ENCODE data around the gene ARHGEF19.

Gene ARHGEF19

DNA sequence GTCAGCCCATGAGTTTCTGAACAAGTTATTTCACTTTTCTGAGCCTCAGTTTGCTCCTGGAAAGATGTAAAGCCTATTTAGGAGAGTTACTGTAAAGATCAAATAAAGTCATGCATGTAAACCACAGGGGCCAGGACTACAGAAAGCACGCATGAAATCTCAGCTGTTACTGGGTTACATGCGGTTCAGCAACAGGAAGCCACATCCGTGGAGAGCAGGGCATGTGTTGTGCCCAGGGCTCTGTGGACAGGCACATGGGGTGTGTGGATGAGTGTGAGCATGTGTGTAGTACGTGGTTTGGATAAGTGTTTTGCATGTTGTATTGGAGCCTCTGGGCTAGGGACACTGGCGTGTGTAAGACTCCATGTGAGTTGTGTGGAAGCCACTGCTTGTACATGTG, 54.4 kb downstream of the ARHGEF19 start:
- WGBS (ENCODE audit: extremely low coverage, insufficient coverage, insufficient read length) = no CpG with 5 or more reads among the region's 5 CpGs
- no peak for DNase-seq
- peak overlapping the region; percentile 22 for H2AK5ac ChIP-seq (ENCODE audit: low read length)

DNA sequence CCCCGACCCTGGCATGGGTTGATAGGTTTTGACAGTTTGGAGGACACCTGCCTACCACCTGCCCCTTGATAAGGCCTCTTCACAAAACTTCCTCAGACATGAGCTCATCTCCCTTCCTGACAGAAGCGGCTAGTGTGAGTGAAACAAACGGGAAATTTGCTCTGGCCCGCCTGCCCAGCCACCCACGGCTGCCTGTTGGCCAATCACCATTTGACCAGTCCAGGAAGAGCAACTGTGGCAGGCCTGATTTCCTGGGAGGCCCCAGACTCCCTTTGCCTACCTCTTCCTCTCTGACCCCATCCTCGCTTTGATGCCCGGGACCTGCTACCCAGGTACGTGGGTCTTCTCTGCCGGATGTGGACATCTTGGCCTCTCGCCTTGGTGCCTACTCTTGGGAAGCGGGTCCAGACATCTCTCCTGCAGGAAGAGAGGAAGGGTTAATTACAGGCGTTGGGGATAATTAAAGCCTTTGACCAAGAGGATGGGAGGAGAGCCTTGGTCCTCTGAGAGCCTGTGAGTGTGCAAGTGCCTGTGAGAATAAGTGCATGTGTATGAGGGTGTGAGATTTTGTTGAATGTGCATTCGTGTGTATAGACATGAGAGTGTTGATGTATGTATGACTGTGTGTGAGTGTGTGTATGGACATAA, 55.5 kb downstream of the ARHGEF19 start:
- H3K36me3 ChIP-seq (ENCODE audit: control insufficient read depth in 1 of 2, insufficient read depth in 2 of 2, low read length in 2 of 2) = no peaks in the 10 kb centered on the region
- peaks cover 23% of the 10 kb centered on the region for H3K79me2 ChIP-seq (ENCODE audit: control insufficient read depth, insufficient read depth, low read length, poor library complexity)
- no peak overlapping the region for H3K18ac ChIP-seq (ENCODE audit: low read length)
- no peak overlapping the region for H2BK120ac ChIP-seq (ENCODE audit: insufficient read depth, low read length, poor library complexity)
- H4K8ac ChIP-seq (ENCODE audit: low read depth, low read length) = no peak overlapping the region
- no peak overlapping the region for H3K23ac ChIP-seq (ENCODE audit: low read length)
- H4K91ac ChIP-seq (ENCODE audit: low read depth, low read length) = no peak overlapping the region
- H3K9ac ChIP-seq (ENCODE audit: low read length) = no peak overlapping the region
- peak overlapping the region; percentile 8 for H2AK5ac ChIP-seq (ENCODE audit: low read length)
- no peak overlapping the region for H2AFZ ChIP-seq (ENCODE audit: insufficient read depth, low read length, poor library complexity)
- H3K27ac ChIP-seq (ENCODE audit: low read depth, low read length) = no peak overlapping the region
- H3K79me1 ChIP-seq (ENCODE audit: low read length) = peaks cover 38% of the 10 kb centered on the region
- H3K4me2 ChIP-seq (ENCODE audit: low read length) = no peak overlapping the region
- H3K4me3 ChIP-seq (ENCODE audit: low read depth, low read length) = no peak overlapping the region
- no peak overlapping the region for H3K4ac ChIP-seq (ENCODE audit: low read depth, low read length)
- no peak overlapping the region for H2BK5ac ChIP-seq (ENCODE audit: low read depth, low read length, poor library complexity)
- H4K12ac ChIP-seq (ENCODE audit: low read depth, low read length) = no peak overlapping the region
- 100% methylated on average over 1 of the region's 13 CpGs for WGBS (ENCODE audit: extremely low coverage, insufficient coverage, insufficient read length)
- no peak for DNase-seq
- no peak overlapping the region for H2BK12ac ChIP-seq (ENCODE audit: low read length)
- no peaks in the 10 kb centered on the region for H3K9me3 ChIP-seq (ENCODE audit: insufficient read depth, low read depth, low read length)
- H3K14ac ChIP-seq (ENCODE audit: low read length) = no peak overlapping the region
- peaks cover 26 to 29% of the 10 kb centered on the region in 2 experiments for H3K4me1 ChIP-seq (ENCODE audit: control insufficient read depth in 1 of 2, insufficient read depth in 2 of 2, low read length in 2 of 2)
- H3K27me3 ChIP-seq (ENCODE audit: insufficient read depth, low read length) = no peaks in the 10 kb centered on the region

More for the DNA sequence above, 54.4 kb downstream of the ARHGEF19 start:
- no peak overlapping the region for H4K91ac ChIP-seq (ENCODE audit: low read depth, low read length)
- H3K27me3 ChIP-seq (ENCODE audit: insufficient read depth, low read length) = no peaks in the 10 kb centered on the region
- no peak overlapping the region for H4K12ac ChIP-seq (ENCODE audit: low read depth, low read length)
- peaks cover 16% of the 10 kb centered on the region for H3K79me2 ChIP-seq (ENCODE audit: control insufficient read depth, insufficient read depth, low read length, poor library complexity)
- H3K4me3 ChIP-seq (ENCODE audit: low read depth, low read length) = no peak overlapping the region
- H3K4me1 ChIP-seq (ENCODE audit: control insufficient read depth in 1 of 2, insufficient read depth in 2 of 2, low read length in 2 of 2) = peaks cover 22 to 26% of the 10 kb centered on the region in 2 experiments
- H3K18ac ChIP-seq (ENCODE audit: low read length) = no peak overlapping the region
- H3K27ac ChIP-seq (ENCODE audit: low read depth, low read length) = no peak overlapping the region
- no peaks in the 10 kb centered on the region for H3K36me3 ChIP-seq (ENCODE audit: control insufficient read depth in 1 of 2, insufficient read depth in 2 of 2, low read length in 2 of 2)
- no peaks in the 10 kb centered on the region for H3K9me3 ChIP-seq (ENCODE audit: insufficient read depth, low read depth, low read length)
- H3K4ac ChIP-seq (ENCODE audit: low read depth, low read length) = no peak overlapping the region
- peaks cover 30% of the 10 kb centered on the region for H3K79me1 ChIP-seq (ENCODE audit: low read length)
- H3K23ac ChIP-seq (ENCODE audit: low read length) = no peak overlapping the region
- H3K14ac ChIP-seq (ENCODE audit: low read length) = no peak overlapping the region
- no peak overlapping the region for H2BK120ac ChIP-seq (ENCODE audit: insufficient read depth, low read length, poor library complexity)
- no peak overlapping the region for H4K8ac ChIP-seq (ENCODE audit: low read depth, low read length)
- no peak overlapping the region for H3K9ac ChIP-seq (ENCODE audit: low read length)
- H3K4me2 ChIP-seq (ENCODE audit: low read length) = no peak overlapping the region
- no peak overlapping the region for H2AFZ ChIP-seq (ENCODE audit: insufficient read depth, low read length, poor library complexity)
- H2BK12ac ChIP-seq (ENCODE audit: low read length) = no peak overlapping the region
- no peak overlapping the region for H2BK5ac ChIP-seq (ENCODE audit: low read depth, low read length, poor library complexity)

DNA sequence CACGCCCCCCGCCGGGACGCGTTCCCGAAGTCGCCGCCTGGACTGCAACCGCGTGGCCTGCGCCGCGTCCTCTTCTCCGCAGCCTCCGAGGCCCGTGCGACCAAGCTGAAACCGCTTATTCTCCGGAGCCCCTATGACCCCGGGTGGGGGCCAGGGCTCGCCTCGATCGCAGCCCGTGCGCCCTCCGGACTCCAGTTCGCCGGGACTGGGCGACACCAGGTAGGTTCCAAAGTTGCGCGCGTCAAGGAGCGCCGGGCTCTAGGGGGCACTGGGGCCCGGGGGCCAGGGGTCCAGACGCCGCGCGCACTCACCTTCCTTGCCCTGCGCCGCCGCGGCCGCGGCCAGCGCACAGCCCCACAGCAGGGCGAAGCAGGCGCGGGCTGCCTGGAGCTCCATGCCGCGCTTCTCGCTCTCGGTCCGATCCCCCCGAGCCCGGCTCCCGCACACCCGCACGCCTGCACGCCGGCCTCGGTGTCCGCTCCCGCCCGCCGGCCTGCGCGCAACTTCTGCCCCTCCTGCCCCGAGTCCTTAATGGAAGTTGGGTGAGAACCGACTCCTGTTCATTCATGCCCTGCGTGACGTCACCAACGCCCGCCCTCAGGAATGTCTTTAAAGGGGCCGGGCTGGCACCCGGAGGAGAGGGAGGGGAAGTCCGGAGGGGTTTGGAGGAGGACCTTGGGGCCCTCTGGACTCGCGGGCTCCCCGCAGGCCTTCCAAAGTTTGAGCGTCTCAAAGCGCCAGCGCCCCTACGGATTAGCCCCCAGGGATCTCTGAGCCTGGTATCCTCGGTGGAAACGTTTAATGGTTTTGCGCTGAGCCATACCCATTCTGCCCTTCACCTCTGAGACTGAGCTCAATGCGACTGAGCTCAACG, 56.7 kb downstream of the ARHGEF19 start, which contains the start of gene EPHA2:
EPHA2 (minus strand) TSS at position 533 of the 874 bp plus-strand sequence; CDS start at position 396, 137 bp downstream.
- H2BK5ac ChIP-seq (ENCODE audit: low read depth, low read length, poor library complexity) = peak within 1 kb of the TSS; percentile 70
- peak within 1 kb of the TSS; percentile 68 for H3K27ac ChIP-seq (ENCODE audit: low read depth, low read length)
- H3K4ac ChIP-seq (ENCODE audit: low read depth, low read length) = peak within 1 kb of the TSS; percentile 31
- H2AK5ac ChIP-seq (ENCODE audit: low read length) = peak within 1 kb of the TSS; percentile 78
- H3K79me1 ChIP-seq (ENCODE audit: low read length) = peaks cover 48% of the 10 kb centered on the region
- peaks cover 35 to 38% of the 10 kb centered on the region in 2 experiments for H3K4me1 ChIP-seq (ENCODE audit: control insufficient read depth in 1 of 2, insufficient read depth in 2 of 2, low read length in 2 of 2)
- no peak within 1 kb of the TSS for H3K23ac ChIP-seq (ENCODE audit: low read length)
- H3K79me2 ChIP-seq (ENCODE audit: control insufficient read depth, insufficient read depth, low read length, poor library complexity) = peaks cover 24% of the 10 kb centered on the region
- no peaks in the 10 kb centered on the region for H3K27me3 ChIP-seq (ENCODE audit: insufficient read depth, low read length)
- peak within 1 kb of the TSS; percentile 61 for H2BK12ac ChIP-seq (ENCODE audit: low read length)
- H3K36me3 ChIP-seq (ENCODE audit: control insufficient read depth in 1 of 2, insufficient read depth in 2 of 2, low read length in 2 of 2) = peaks cover 2 to 3% of the 10 kb centered on the region in 2 experiments
- H3K4me2 ChIP-seq (ENCODE audit: low read length) = peak within 1 kb of the TSS; percentile 79
- H3K9me3 ChIP-seq (ENCODE audit: insufficient read depth, low read depth, low read length) = no peaks in the 10 kb centered on the region
- H3K18ac ChIP-seq (ENCODE audit: low read length) = peak within 1 kb of the TSS; percentile 96
- H4K12ac ChIP-seq (ENCODE audit: low read depth, low read length) = peak within 1 kb of the TSS; percentile 54
- peak within 1 kb of the TSS; percentile 84 for H3K9ac ChIP-seq (ENCODE audit: low read length)
- H4K8ac ChIP-seq (ENCODE audit: low read depth, low read length) = peak within 1 kb of the TSS; percentile 67
- peak; percentile 52 to 65 for DNase-seq
- peak within 1 kb of the TSS; percentile 85 for H3K4me3 ChIP-seq (ENCODE audit: low read depth, low read length)
- peak within 1 kb of the TSS; percentile 86 for H4K91ac ChIP-seq (ENCODE audit: low read depth, low read length)
- peak within 1 kb of the TSS; percentile 26 for H2AFZ ChIP-seq (ENCODE audit: insufficient read depth, low read length, poor library complexity)
- H3K14ac ChIP-seq (ENCODE audit: low read length) = peak within 1 kb of the TSS; percentile 86
- H2BK120ac ChIP-seq (ENCODE audit: insufficient read depth, low read length, poor library complexity) = peak within 1 kb of the TSS; percentile 82
- WGBS (ENCODE audit: extremely low coverage, insufficient coverage, insufficient read length) = no CpG with 5 or more reads among the region's 89 CpGs

DNA sequence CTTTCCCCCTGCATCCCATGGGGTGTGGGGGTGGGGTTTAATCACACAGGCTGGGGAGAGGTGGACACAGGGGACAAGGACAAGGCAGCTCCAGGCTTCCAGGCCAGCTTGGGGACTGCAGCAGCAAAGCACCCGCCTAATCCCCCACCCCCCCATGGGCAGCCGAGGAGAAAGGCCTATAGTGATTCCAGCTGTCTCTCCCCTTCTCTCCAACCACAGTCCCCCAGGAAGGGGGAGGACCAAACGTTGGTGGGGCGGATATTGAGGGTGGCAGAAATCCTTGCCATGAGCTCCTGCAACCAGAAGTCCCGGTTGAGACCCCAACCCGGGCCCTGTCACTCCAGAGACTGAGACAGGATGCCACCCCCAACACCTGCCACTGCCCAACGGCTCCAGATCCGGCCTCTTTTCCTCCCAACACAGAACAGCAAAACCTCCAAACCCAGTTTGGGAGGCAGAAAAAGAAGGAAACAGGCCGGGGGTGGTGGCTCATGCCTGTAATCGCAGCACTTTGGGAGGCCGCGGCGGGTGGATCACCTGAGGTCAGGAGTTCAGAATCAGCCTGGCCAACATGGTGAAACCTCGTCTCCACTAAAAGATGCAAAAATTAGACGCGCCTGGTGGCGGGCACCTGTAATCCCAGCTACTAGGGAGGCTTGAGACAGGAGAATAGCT, 58.3 kb downstream of the ARHGEF19 start:
- Histone ChIP-seq H4K12ac (ENCODE audit: low read depth, low read length) (no peak overlapping the region), H4K91ac (ENCODE audit: low read depth, low read length) (peak overlapping the region; percentile 98), H2BK12ac (ENCODE audit: low read length) (peak overlapping the region; percentile 29), H3K4ac (ENCODE audit: low read depth, low read length) (peak overlapping the region; percentile 56), H3K9ac (ENCODE audit: low read length) (peak overlapping the region; percentile 41), H2AFZ (ENCODE audit: insufficient read depth, low read length, poor library complexity) (no peak overlapping the region), H2BK120ac (ENCODE audit: insufficient read depth, low read length, poor library complexity) (peak overlapping the region; percentile 16), H3K4me2 (ENCODE audit: low read length) (peak overlapping the region; percentile 79), H3K27ac (ENCODE audit: low read depth, low read length) (no peak overlapping the region), H3K79me1 (ENCODE audit: low read length) (peaks cover 53% of the 10 kb centered on the region), H3K27me3 (ENCODE audit: insufficient read depth, low read length) (no peaks in the 10 kb centered on the region), H3K36me3 (ENCODE audit: control insufficient read depth in 1 of 2, insufficient read depth in 2 of 2, low read length in 2 of 2) (peaks cover 18 to 19% of the 10 kb centered on the region in 2 experiments), H4K8ac (ENCODE audit: low read depth, low read length) (peak overlapping the region; percentile 46), H2BK5ac (ENCODE audit: low read depth, low read length, poor library complexity) (peak overlapping the region; percentile 11), H3K4me3 (ENCODE audit: low read depth, low read length) (peak overlapping the region; percentile 85), H3K79me2 (ENCODE audit: control insufficient read depth, insufficient read depth, low read length, poor library complexity) (peaks cover 24% of the 10 kb centered on the region), H3K4me1 (ENCODE audit: control insufficient read depth in 1 of 2, insufficient read depth in 2 of 2, low read length in 2 of 2) (peaks cover 38 to 40% of the 10 kb centered on the region in 2 experiments), H2AK5ac (ENCODE audit: low read length) (peak overlapping the region; percentile 5), H3K14ac (ENCODE audit: low read length) (peak overlapping the region; percentile 85), H3K9me3 (ENCODE audit: insufficient read depth, low read depth, low read length) (no peaks in the 10 kb centered on the region), H3K18ac (ENCODE audit: low read length) (peak overlapping the region; percentile 63), H3K23ac (ENCODE audit: low read length) (no peak overlapping the region)
- no peak for DNase-seq
- no CpG with 5 or more reads among the region's 17 CpGs for WGBS (ENCODE audit: extremely low coverage, insufficient coverage, insufficient read length)

Data from trophoblast cell (in vitro differentiated cells and primary cell).